K562 (cell line): ENCODE measurements around the gene MYL12A. TPM values are rescaled to one million over a fixed set of nuclear protein-coding genes. Genes with fewer than 3 reads are reported as not detected.

Experiments
- CBFA2T2 ChIP-seq: fragments of 450-650 bp; conservative IDR thresholded peaks from 2 replicates; pipeline ENCODE4 v1.6.1; 2017; ENCODE audit warnings: mild to moderate bottlenecking
- FOXA3 ChIP-seq, 2 experiments: fragments of 450-650 bp in 1 of 2; sonication (generic) in 1 of 2; formaldehyde crosslinking; IDR thresholded peaks in 1 of 2; conservative IDR thresholded peaks in 1 of 2; 2 replicates each; pipeline versions ENCODE4 v1.4.0 to v1.8.0; 2020 to 2022; ENCODE audit warnings: mild to moderate bottlenecking in 2 of 2, missing genetic modification reagents in 1 of 2
- GATAD2B ChIP-seq: fragments of 450-650 bp; IDR thresholded peaks from 2 replicates; pipeline ENCODE4 v1.6.1; 2017; ENCODE audit warnings: mild to moderate bottlenecking, borderline replicate concordance
- GTF2A2 ChIP-seq: IDR thresholded peaks from 2 replicates; pipeline ENCODE4 v1.6.1; 2016; ENCODE audit warnings: mild to moderate bottlenecking, missing genetic modification characterization, missing compliant biosample characterization
- HNRNPL ChIP-seq: fragments of 200-400 bp; formaldehyde crosslinking; IDR thresholded peaks from 2 replicates; pipeline ENCODE4 v1.6.1; 2017; ENCODE audit warnings: low read depth, mild to moderate bottlenecking, low read length
- JUND ChIP-seq, 2 experiments: IDR thresholded peaks; 2 replicates in 1 of 2; 3 replicates in 1 of 2; pipeline ENCODE4 v1.6.1; 2011; ENCODE audit warnings: borderline replicate concordance in 2 of 2, low read depth in 2 of 2, low read length in 2 of 2, improper control_type of control experiment in 1 of 2, missing biosample characterization in 1 of 2, missing genetic modification characterization in 1 of 2, missing genetic modification reagents in 1 of 2
- PHF20 ChIP-seq: fragments of 450-650 bp; IDR thresholded peaks from 2 replicates; pipeline ENCODE4 v1.6.1; 2018; ENCODE audit not compliant: partially characterized antibody
- TAL1 ChIP-seq: fragments of 450-650 bp; IDR thresholded peaks from 2 replicates; pipeline ENCODE4 v1.6.1; 2016; ENCODE audit warnings: mild to moderate bottlenecking
- TBL1XR1 ChIP-seq, 2 experiments: IDR thresholded peaks; 2 replicates each; pipeline ENCODE4 v1.6.1; 2012; ENCODE audit warnings: improper control_type of control experiment in 2 of 2, low read length in 2 of 2, mild to moderate bottlenecking in 1 of 2
- WHSC1 ChIP-seq: IDR thresholded peaks from one replicate; pipeline ENCODE4 v1.6.1; 2012; ENCODE audit warnings: low read length, control low read depth, inconsistent platforms
- ZFP1 ChIP-seq: fragments of 450-650 bp; formaldehyde crosslinking; IDR thresholded peaks from 2 replicates; pipeline ENCODE4 v1.4.0; 2020; ENCODE audit warnings: mild to moderate bottlenecking, mixed read lengths
- polyA plus RNA-seq, 8 experiments: library from polyadenylated mRNA; depleted of rRNA in 4 of 8; stranded (reverse) in 5 of 8; unstranded in 3 of 8; fragments of >200 nt; fragmentation: Nextera tagmentation in 2 of 8; fragmentation: Illumina TruSeq in 1 of 8; extraction: Ambion mirVana in 2 of 8; extraction: Trizol in 1 of 8; gene quantifications; 2 replicates each; pipeline versions ENCODE4 v1.2.1 to v1.2.3, GENCODE V29; 2011 to 2014; ENCODE audit warnings: inconsistent platforms in 1 of 8, missing spikeins in 1 of 8
- total RNA-seq, 7 experiments: library from RNA; depleted of rRNA in 6 of 7; stranded (reverse); fragments of >200 nt in 6 of 7; fragmentation: Illumina TruSeq in 2 of 7; extraction: Trizol in 2 of 7; gene quantifications; 2 replicates each; pipeline versions ENCODE4 v1.2.1 to v1.2.3, GENCODE V29; 2011 to 2021; ENCODE audit warnings: low replicate concordance in 1 of 7
- TF ChIP-seq, protein P1 (sequence below): fragments of 450-650 bp; formaldehyde crosslinking; IDR thresholded peaks from 2 replicates; pipeline ENCODE4 v1.4.0; 2020; ENCODE audit warnings: mild to moderate bottlenecking
- TF ChIP-seq, protein P2 (sequence below): sonication (generic); formaldehyde crosslinking; IDR thresholded peaks from 2 replicates; pipeline ENCODE4 v1.8.1; 2023; ENCODE audit warnings: mild to moderate bottlenecking, missing genetic modification reagents
- TF ChIP-seq, protein P3 (sequence below): IDR thresholded peaks from 2 replicates; pipeline ENCODE4 v1.6.1; 2016; ENCODE audit warnings: missing genetic modification characterization, missing compliant biosample characterization
- TF ChIP-seq, protein P4 (sequence below): sonication (generic); formaldehyde crosslinking; IDR thresholded peaks from 2 replicates; pipeline ENCODE4 v1.4.0; 2020; ENCODE audit warnings: mild to moderate bottlenecking, missing genetic modification reagents
- TF ChIP-seq, protein P5 (sequence below): fragments of 450-650 bp; IDR thresholded peaks from 2 replicates; pipeline ENCODE4 v1.6.1; 2016; ENCODE audit warnings: borderline replicate concordance

MYL12A gene
- total and polyA plus RNA-seq, 9 of the 15 experiments (the other 6 are each of a cell fraction or from before 2014, with no cell fraction given) = 308 to 1,031 (median 559) TPM

DNA sequence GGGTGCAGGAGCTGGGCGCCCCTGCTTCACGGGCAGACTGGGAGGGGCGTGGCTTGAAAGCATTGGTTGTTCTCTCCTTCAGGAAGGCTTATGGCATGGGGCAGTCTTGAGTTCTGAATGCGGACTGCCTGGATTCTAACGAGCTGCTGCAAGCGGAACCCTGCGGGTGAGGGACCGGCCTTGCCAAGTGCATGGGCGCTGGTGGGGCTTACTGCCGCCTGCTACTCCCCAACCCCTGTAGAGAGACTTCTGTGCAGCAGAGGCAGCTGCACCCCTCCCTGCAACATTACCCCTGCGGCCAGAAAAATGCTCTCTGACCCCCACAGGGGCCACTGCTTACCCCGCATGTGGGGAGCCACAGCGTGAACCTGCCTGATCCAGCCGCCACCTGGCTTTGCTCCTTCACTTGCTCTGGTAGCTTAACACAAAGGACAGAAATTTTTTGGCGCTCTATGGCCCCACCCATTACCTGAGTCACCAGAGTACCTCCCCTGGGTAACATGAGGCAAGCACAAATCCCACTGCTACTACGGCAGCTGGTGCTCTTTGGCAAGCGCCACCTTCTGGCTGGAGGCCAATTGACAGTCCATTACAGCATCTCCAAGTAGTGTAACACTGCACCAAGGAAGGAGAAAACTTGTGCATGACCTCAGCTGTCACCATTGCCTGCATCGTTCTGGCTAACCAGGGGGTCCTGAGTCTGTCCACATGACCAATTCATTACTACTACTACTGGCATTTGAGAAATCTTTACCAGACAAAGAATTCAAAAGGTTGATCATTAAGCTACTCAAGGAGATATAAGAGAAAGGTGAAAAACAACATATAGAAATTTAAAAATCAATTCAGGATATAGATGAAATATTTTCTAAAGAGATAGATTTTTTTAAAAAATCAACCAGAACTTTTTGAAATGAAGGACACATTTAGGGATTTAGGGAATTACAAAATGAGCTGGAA is 49.7 kb downstream of the MYL12A start (continued):
- TF ChIP-seq, protein P1, sequence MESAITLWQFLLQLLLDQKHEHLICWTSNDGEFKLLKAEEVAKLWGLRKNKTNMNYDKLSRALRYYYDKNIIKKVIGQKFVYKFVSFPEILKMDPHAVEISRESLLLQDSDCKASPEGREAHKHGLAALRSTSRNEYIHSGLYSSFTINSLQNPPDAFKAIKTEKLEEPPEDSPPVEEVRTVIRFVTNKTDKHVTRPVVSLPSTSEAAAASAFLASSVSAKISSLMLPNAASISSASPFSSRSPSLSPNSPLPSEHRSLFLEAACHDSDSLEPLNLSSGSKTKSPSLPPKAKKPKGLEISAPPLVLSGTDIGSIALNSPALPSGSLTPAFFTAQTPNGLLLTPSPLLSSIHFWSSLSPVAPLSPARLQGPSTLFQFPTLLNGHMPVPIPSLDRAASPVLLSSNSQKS (CRISPR knock-in tag) = no peak
- TF ChIP-seq, protein P2, sequence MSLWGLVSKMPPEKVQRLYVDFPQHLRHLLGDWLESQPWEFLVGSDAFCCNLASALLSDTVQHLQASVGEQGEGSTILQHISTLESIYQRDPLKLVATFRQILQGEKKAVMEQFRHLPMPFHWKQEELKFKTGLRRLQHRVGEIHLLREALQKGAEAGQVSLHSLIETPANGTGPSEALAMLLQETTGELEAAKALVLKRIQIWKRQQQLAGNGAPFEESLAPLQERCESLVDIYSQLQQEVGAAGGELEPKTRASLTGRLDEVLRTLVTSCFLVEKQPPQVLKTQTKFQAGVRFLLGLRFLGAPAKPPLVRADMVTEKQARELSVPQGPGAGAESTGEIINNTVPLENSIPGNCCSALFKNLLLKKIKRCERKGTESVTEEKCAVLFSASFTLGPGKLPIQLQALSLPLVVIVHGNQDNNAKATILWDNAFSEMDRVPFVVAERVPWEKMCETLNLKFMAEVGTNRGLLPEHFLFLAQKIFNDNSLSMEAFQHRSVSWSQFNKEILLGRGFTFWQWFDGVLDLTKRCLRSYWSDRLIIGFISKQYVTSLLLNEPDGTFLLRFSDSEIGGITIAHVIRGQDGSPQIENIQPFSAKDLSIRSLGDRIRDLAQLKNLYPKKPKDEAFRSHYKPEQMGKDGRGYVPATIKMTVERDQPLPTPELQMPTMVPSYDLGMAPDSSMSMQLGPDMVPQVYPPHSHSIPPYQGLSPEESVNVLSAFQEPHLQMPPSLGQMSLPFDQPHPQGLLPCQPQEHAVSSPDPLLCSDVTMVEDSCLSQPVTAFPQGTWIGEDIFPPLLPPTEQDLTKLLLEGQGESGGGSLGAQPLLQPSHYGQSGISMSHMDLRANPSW (CRISPR knock-in tag) = no peak
- no peak for TF ChIP-seq GTF2A2 (tag)
- peak; percentile 47; the same call in 1 of the 2 replicates for TF ChIP-seq GATAD2B
- TF ChIP-seq, protein P3, sequence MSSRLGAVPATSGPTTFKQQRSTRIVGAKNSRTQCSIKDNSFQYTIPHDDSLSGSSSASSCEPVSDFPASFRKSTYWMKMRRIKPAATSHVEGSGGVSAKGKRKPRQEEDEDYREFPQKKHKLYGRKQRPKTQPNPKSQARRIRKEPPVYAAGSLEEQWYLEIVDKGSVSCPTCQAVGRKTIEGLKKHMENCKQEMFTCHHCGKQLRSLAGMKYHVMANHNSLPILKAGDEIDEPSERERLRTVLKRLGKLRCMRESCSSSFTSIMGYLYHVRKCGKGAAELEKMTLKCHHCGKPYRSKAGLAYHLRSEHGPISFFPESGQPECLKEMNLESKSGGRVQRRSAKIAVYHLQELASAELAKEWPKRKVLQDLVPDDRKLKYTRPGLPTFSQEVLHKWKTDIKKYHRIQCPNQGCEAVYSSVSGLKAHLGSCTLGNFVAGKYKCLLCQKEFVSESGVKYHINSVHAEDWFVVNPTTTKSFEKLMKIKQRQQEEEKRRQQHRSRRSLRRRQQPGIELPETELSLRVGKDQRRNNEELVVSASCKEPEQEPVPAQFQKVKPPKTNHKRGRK = no peak
- TF ChIP-seq HNRNPL = no peak
- no peak for TF ChIP-seq WHSC1
- TF ChIP-seq, protein P4, sequence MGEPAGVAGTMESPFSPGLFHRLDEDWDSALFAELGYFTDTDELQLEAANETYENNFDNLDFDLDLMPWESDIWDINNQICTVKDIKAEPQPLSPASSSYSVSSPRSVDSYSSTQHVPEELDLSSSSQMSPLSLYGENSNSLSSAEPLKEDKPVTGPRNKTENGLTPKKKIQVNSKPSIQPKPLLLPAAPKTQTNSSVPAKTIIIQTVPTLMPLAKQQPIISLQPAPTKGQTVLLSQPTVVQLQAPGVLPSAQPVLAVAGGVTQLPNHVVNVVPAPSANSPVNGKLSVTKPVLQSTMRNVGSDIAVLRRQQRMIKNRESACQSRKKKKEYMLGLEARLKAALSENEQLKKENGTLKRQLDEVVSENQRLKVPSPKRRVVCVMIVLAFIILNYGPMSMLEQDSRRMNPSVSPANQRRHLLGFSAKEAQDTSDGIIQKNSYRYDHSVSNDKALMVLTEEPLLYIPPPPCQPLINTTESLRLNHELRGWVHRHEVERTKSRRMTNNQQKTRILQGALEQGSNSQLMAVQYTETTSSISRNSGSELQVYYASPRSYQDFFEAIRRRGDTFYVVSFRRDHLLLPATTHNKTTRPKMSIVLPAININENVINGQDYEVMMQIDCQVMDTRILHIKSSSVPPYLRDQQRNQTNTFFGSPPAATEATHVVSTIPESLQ = peak; percentile 86; the same call in 1 of the 2 replicates
- peak in 1 of 2 experiments; percentile 82; a peak in 1 of 4 replicates for TF ChIP-seq FOXA3 (CRISPR knock-in tag; conservative IDR thresholded peaks at IDR 0.05 in 1 of 2, IDR thresholded peaks at IDR 0.05 in 1 of 2)
- peak in 1 of 2 experiments; percentile 37; a peak in 1 of 4 replicates for TF ChIP-seq TBL1XR1 (IDR thresholded peaks at IDR 0.05; ENCODE audit: low read length in 2 of 2)
- TF ChIP-seq, protein P5, sequence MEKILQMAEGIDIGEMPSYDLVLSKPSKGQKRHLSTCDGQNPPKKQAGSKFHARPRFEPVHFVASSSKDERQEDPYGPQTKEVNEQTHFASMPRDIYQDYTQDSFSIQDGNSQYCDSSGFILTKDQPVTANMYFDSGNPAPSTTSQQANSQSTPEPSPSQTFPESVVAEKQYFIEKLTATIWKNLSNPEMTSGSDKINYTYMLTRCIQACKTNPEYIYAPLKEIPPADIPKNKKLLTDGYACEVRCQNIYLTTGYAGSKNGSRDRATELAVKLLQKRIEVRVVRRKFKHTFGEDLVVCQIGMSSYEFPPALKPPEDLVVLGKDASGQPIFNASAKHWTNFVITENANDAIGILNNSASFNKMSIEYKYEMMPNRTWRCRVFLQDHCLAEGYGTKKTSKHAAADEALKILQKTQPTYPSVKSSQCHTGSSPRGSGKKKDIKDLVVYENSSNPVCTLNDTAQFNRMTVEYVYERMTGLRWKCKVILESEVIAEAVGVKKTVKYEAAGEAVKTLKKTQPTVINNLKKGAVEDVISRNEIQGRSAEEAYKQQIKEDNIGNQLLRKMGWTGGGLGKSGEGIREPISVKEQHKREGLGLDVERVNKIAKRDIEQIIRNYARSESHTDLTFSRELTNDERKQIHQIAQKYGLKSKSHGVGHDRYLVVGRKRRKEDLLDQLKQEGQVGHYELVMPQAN = peak; percentile 47; the same call in 1 of the 2 replicates
- TF ChIP-seq ZFP1 = no peak
- no peak for TF ChIP-seq TAL1
- TF ChIP-seq JUND (IDR thresholded peaks at IDR 0.05; ENCODE audit: borderline replicate concordance, low read depth, low read length) = peak; percentile 91
- TF ChIP-seq JUND (tag; IDR thresholded peaks at IDR 0.05; ENCODE audit: borderline replicate concordance, low read depth, low read length) = peak; percentile 76; the same call in 1 of the 3 replicates
- TF ChIP-seq CBFA2T2 = no peak
- TF ChIP-seq PHF20 = peak; percentile 52
